NCI-H2227 (cell line): ENCODE measurements around the gene KIF6.

ENCODE experiments used
- DNase-seq: peaks from one replicate; lab custom pipeline; 2025; ENCODE audit not compliant: unreplicated experiment; lab: John Stamatoyannopoulos, UW

KIF6 gene

GRCh38 chr6:39425346-39426072 is 299.7 kb downstream of the KIF6 start:
- DNase-seq: peak; percentile 21

GRCh38 chr6:39424831-39425230 is 300.4 kb downstream of the KIF6 start:
- DNase-seq: no peak

- DNase-seq: no peak
These were observed 303.0 kb downstream of the KIF6 start for GRCh38 chr6:39422238-39422637.

GRCh38 chr6:39421383-39422225 is 303.6 kb downstream of the KIF6 start:
- no peak for DNase-seq

- DNase-seq: no peak
These were observed 304.6 kb downstream of the KIF6 start for GRCh38 chr6:39420300-39421265.

- no peak for DNase-seq
These were observed 305.6 kb downstream of the KIF6 start for GRCh38 chr6:39419607-39420006.

- no peak for DNase-seq
These were observed 307.8 kb downstream of the KIF6 start for GRCh38 chr6:39417440-39417839.

- no peak for DNase-seq
These were observed 308.5 kb downstream of the KIF6 start for GRCh38 chr6:39416728-39417127.

- no peak for DNase-seq
These were observed 309.2 kb downstream of the KIF6 start for GRCh38 chr6:39416026-39416425.

- DNase-seq: no peak
These were observed 309.7 kb downstream of the KIF6 start for GRCh38 chr6:39415482-39415881.

- no peak for DNase-seq
These were observed 313.7 kb downstream of the KIF6 start for GRCh38 chr6:39411465-39411864.

GRCh38 chr6:39411001-39411400 is 314.2 kb downstream of the KIF6 start:
- no peak for DNase-seq

- DNase-seq: no peak
These were observed 315.3 kb downstream of the KIF6 start for GRCh38 chr6:39409889-39410288.

GRCh38 chr6:39407446-39407993 is 317.7 kb downstream of the KIF6 start:
- no peak for DNase-seq

GRCh38 chr6:39404312-39404711 is 320.9 kb downstream of the KIF6 start:
- DNase-seq: no peak

GRCh38 chr6:39403304-39403703 is 321.9 kb downstream of the KIF6 start:
- no peak for DNase-seq

- peak; percentile 59 for DNase-seq
These were observed 322.9 kb downstream of the KIF6 start for GRCh38 chr6:39402239-39402751.

- DNase-seq: no peak
These were observed 323.8 kb downstream of the KIF6 start for GRCh38 chr6:39401376-39401775.

- no peak for DNase-seq
These were observed 325.2 kb downstream of the KIF6 start for GRCh38 chr6:39400026-39400425.

GRCh38 chr6:39396854-39397253 is 328.4 kb downstream of the KIF6 start:
- no peak for DNase-seq

- DNase-seq: no peak
These were observed 332.1 kb downstream of the KIF6 start for GRCh38 chr6:39393075-39393474.
